CD4-positive, alpha-beta T cell treated with Interleukin-1 beta for 1 hour (primary cell): ENCODE measurements around the gene CABP7.

ENCODE experiments used
- DNase-seq, 2 donors: peaks; one replicate each; pipeline ENCODE4 v3.0.0-alpha.2; 2020 to 2022

Gene CABP7

DNA sequence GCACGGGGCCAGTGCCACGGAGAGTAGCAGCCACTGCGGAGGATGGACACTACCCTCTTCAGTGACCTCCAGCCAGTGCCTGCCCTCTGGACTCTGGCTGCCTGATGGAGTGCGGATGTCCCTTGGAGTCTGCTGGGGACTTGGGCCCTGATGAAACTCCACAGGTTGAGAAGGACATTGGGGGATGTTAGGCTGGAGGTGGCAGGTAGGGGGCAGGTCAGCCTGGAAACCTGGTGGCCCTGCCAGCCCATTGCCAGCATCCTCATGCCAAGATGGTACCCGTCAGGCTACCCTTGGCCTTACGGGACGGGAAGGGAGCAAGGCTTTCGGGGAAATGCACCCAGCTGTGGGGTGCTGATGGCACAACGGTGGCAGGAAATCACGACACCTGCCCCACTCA lies 4.0 kb downstream of the CABP7 start:
- no peak for DNase-seq

GRCh38 chr22:29724843-29725242 lies 5.0 kb downstream of the CABP7 start:
- no peak for DNase-seq

DNA sequence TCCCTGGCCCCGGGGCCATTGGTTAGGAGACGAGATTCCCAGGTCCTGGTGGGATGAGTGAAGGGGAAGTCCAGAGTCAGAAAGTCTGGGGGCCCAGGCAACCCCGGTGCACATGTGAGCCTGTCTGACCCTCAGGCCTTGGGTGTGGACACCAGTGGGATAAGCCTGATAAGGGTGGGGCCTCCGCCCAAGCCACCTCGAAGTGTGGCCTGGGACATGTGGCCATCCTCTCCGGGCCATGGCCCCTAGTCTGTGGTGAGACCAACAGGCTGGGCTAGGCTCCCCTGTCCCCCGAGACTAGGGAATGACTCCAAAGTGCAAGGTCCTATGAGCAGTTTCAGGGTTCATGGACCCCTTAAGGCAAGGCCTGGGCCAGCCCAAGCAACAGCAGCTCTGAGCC lies 6.3 kb downstream of the CABP7 start:
- no peak for DNase-seq

DNA sequence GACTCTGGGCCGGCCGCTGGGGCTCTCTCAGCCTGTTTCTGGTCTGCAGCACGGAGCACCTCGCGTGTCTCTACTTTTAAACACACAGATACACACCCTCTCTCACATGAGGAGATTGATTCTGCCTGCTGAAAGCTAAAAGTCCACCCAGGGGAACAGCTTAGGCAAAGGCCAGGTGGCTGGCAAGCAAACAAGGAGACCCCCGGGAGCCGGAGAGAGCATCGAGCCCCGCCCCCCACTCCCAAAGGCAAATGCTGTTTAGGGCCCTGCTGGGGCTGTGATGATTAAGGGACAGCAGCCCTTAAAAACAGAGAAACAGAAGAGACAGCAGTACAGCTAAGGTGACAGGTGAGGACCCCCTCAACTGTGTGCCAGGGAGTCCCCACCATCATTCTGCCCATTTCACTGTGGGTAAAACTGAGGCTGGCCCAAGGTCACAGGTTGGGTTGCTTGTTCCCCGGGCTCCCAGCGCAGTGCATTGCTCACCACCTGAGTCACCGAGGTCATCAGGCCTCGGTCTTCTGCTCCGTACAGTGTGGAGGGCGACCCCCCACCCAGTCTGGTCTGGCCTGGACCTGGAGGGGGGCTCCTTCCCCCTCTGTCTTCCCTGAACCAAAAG lies 6.8 kb downstream of the CABP7 start:
- DNase-seq: no peak

- peak in 1 of 2 donors; percentile 8 for DNase-seq
Observed at GRCh38 chr22:29727131-29727523, 7.3 kb downstream of the CABP7 start.

DNA sequence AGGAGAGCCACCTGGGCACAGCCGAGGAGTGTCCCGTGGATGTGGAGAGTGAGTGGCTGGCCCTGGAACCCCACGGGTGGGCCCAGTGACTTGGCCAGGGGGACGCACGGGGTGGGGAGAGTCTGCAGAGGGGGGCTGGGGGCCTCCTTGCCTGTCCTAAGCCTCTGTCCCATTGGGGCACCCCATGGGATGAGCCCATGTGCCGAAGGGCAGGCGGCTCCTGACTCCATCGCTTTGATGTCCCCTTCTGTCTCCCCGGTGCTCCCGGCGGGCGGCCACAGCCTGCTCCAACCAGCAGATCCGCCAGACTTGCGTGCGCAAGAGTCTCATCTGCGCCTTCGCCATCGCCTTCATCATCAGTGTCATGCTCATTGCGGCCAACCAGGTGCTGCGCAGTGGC lies 9.4 kb downstream of the CABP7 start:
- no peak for DNase-seq

- no peak for DNase-seq
Observed at GRCh38 chr22:29731058-29731850, 11.5 kb downstream of the CABP7 start.

GRCh38 chr22:29732883-29733282 lies 13.1 kb downstream of the CABP7 start:
- DNase-seq: no peak

DNA sequence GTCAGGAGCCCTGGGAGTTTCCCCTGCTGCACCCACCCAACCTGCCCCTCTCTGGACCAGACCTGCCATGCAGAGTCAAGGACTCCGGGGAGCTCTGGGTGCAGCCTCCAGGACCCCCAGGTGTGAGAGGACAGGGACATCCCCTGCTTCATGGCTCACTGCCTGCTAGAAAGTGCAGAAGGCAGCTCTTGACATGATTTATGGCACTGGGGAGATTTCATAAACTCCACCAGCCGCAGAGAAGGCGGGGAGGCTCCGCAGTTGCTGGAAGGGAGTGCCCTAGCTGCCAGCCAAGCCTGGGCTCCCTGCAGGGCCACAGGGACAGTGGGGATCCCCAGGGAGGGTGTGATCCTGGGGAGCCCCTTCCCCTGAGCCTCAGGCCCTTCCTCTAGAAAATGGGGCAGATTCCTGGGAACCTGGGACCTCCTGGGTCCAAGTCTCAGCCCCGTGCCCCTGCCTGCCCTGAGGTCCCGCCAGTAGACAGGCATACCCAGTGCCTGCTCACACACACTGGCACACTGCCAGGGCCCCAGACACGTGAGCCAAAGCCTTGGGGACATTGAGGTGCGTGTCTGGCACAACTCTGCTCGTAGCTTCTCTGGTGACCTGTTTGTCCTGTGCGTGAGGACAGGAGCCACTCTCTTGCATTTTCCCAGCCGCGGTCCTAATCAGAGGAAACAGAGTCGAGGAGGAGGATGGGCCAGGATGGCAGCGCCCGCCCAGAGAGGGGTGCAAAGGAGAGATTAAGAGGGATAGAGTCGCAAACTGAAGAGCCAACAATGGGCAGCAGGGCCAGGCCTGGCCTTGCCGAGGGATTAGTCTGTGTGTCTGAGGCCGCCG lies 13.8 kb downstream of the CABP7 start:
- no peak for DNase-seq

DNA sequence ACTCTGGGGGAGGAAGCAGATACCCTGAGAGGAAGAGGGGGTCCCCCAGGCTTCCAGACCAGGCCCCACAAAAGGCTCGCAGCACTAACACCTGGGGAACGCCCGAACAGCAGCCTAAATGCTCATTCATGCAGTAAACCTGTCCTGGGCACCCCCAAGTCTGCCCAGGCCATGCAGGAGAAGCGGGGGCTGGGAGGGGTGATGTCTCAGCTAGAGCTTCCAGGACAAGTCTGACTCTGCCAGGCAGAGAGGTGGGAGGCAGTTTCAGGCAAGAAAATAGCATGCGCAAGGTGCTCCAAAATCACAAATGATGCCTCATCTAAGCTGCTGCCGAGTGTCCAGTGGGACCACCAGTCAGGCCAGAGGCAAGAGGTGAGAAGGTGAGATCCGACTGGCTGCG lies 14.6 kb downstream of the CABP7 start:
- no peak for DNase-seq

- DNase-seq: no peak
Observed at GRCh38 chr22:29734838-29735237, 15.0 kb downstream of the CABP7 start.

DNA sequence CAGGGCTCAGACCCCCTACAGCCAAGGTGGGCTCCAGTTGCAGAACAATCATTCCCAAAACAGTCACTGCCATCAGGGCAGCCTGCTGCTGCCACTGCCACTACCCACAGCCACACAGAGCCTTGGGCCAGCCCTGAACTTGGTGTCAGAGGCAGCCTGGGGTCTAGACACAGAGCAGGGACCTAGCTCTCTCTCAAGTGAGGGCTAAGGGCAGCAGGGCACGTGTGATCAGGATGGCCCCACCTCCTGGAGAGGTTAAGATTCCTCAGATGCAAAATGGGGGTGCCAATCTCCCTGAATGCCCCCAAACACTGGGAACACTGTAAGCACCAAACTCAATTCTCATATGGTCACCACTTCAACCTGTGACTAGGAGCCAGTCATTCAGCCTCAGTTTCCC lies 15.6 kb downstream of the CABP7 start:
- no peak for DNase-seq

- no peak for DNase-seq
Observed at GRCh38 chr22:29737251-29738117, 17.7 kb downstream of the CABP7 start.

DNA sequence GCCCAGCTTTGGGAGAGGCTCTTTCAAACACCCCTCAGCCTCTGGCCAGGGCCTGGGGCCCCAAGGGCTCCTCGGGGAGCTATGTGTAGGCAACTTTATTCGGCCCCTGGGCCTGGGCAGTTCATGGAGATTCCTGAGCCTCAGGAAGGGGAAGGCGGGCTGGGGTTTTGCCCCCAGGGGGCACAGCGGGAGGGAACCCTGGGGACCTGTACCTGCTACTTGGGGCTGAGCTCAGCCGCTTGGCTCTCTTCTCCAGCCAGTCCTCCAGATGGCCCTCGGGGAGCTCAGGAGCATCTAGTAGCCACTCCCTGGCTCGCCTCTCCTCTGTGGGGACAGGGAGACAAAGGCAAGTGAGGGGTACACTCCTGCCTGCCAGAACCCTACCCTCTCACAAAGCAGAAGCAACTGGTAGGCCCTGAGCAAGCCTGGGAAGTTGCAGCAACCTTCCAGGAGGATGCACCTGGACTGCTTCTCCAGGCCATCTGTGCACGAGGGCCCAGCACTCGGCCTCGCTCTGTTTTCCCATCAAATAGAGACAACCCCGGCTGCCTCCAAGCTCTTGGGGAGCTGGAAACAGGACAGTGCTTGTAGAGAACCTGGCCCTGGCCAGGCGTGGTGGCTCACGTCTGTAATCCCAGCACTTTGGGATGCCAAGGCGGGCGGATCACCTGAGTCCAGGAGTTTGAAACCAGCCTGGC lies 18.5 kb downstream of the CABP7 start:
- DNase-seq: no peak

DNA sequence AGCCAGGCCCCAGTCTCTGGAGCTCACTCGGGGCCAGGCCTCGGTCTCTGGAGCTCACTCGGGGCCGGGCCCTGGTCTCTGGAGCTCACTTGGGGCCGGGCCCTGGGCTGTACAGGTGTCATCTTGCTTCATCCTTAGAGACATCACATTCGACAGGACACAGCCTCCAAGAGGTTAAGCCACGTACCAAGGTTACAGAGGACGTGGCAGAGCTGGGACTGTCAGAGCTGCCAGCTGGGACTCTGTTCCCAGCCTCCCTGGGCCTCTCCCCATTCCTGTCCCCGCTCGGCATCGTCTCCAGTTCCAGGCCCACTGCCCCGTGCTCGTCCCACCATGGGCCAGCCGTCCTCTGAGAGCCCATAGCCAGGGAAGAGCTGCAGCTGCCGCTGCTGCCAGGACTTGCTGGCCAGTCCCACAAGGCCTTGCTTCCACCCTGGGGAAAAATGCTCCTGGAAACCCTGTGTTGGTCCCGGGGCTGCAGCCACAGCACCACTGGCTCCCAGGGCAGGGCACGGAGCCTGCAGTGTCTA lies 19.6 kb downstream of the CABP7 start:
- no peak for DNase-seq

DNA sequence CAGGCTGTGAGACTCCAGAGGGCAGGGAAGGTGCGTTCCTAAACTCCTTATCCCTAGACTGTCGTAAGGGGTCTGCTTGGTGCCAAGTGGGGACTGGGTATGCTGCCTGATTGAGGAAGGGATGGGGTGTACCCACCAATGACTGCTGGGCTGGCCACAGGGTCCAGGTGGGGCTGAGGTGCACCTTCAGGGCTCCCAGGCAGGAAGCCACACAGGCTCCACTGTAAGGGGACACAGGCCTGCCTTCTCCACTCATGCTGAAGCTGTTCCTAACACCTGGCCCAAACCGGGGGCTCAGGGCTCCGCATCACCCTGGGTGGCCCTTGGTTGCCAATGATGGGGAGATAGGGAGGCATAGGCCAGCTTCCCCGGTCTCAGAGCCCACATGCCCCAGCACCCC lies 20.4 kb downstream of the CABP7 start:
- DNase-seq: no peak

GRCh38 chr22:29741926-29742325 lies 22.1 kb downstream of the CABP7 start:
- DNase-seq: no peak

DNA sequence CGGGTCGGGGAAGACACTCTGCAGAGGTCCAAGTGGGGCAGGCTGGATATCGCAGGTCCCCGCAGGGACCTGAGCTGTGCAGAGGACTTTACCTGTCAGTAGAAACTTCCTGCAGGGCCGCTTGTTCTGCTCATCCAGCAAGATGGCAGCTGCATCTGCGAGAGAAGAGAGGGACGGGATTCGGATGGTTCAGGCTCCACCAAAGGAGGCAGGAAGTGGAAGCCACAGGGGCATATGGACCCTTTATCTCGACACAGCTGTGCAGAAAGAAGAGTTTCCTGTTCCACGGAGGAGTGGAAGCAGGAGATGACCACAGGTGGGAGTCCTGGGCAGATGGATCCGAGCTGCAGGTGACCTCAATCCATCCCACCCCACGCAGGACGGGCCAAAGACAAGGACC lies 22.5 kb downstream of the CABP7 start:
- no peak for DNase-seq

DNA sequence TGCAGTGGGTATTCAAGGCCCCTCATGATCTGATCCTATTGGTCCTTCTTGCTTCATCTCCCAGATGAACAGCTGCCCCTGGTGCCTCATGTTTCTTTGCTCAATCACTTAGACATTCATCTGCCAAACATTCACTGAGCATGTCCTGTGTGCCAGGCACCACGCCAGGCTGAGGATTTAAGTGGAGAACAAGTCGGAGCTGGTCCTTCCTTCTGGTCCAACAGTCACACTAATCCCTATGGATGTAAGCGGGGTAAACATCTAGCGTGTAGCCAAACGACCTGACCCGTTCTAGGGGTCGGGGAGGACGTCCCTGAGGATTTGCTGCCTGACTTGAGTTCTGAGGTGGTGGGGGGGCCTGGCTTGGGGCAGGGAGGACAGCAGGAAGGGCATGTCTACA lies 25.1 kb downstream of the CABP7 start:
- DNase-seq: no peak

- no peak for DNase-seq
Observed at GRCh38 chr22:29747832-29748231, 28.0 kb downstream of the CABP7 start.

DNA sequence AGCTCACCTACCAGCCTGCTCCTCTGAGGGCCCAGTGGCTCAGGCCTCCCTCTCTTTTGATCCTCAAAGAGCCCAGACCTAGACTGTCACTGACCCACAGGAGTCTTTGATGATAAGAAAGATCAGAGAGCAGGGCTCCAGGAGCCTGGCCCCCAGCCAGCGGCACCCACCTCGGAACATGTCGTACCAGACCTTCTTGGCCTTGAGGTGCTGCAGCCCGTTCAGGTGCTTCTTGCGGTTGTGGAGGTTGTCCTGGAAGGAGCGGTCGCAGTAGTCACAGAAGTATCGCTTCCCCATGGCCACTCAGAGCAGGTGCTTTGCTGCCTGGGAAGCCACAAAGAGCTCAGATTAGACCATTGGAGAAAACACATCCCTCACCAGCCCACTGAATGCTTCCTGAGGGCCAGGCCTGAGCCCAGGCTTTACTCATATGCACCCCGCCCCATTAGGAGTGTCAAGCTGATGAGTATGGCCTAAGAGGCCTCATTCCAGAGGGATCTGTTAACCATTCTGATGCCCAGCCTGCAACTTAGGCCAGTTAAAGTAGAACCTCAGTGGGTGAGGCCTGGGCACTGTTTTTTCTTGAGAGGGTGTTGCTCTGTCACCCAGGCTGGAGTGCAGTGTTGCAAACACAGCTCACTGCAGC lies 28.6 kb downstream of the CABP7 start:
- DNase-seq: no peak
